Measurements from ENCODE around the gene PARP16.
"Not testable (repeated sequence)": the region's sequence is repeated elsewhere in the genome, so short reads cannot be mapped to it uniquely, and the experiment has no call there.

Gene PARP16

GRCh38 chr15:65275104-65275727, 11.5 kb downstream of the PARP16 start:
- no peak for DNase-seq

- DNase-seq, result not testable (repeated sequence)
Measured at GRCh38 chr15:65270811-65271545, 15.7 kb downstream of the PARP16 start.

GRCh38 chr15:65268411-65268810, 18.3 kb downstream of the PARP16 start:
- no peak for DNase-seq

GRCh38 chr15:65266469-65266868, 20.2 kb downstream of the PARP16 start:
- no peak for DNase-seq

- no peak for DNase-seq
Measured at GRCh38 chr15:65264863-65265430, 21.7 kb downstream of the PARP16 start.

- no peak for DNase-seq
Measured at GRCh38 chr15:65263313-65263712, 23.4 kb downstream of the PARP16 start.

GRCh38 chr15:65260968-65261367, 25.7 kb downstream of the PARP16 start:
- no peak for DNase-seq

- no peak for DNase-seq
Measured at GRCh38 chr15:65259367-65259797, 27.3 kb downstream of the PARP16 start.

- DNase-seq, result no peak
Measured at GRCh38 chr15:65258375-65259262, 28.1 kb downstream of the PARP16 start.

- DNase-seq, result no peak
Measured at GRCh38 chr15:65255486-65256140, 31.1 kb downstream of the PARP16 start.

- DNase-seq, result no peak
Measured at GRCh38 chr15:65254758-65255157, 31.9 kb downstream of the PARP16 start.

- no peak for DNase-seq
Measured at GRCh38 chr15:65254356-65254755, 32.3 kb downstream of the PARP16 start.

- DNase-seq, result no peak
Measured at GRCh38 chr15:65249641-65250040, 37.0 kb downstream of the PARP16 start.

- DNase-seq, result no peak
Measured at GRCh38 chr15:65248511-65249255, 38.0 kb downstream of the PARP16 start.

GRCh38 chr15:65246939-65247338, 39.7 kb downstream of the PARP16 start:
- no peak for DNase-seq

- no peak for DNase-seq
Measured at GRCh38 chr15:65246026-65246714, 40.5 kb downstream of the PARP16 start.

- no peak for DNase-seq
Measured at GRCh38 chr15:65245096-65245856, 41.4 kb downstream of the PARP16 start.

GRCh38 chr15:65244638-65245037, 42.0 kb downstream of the PARP16 start:
- no peak for DNase-seq

GRCh38 chr15:65236443-65236842, 50.2 kb downstream of the PARP16 start:
- DNase-seq, result not testable (repeated sequence)

GRCh38 chr15:65233696-65234095, 53.0 kb downstream of the PARP16 start:
- no peak for DNase-seq

Measured in GOT3 (cell line).